HCT116 (cell line): ENCODE data around the gene MRPL45. TPM values are rescaled to one million over a fixed set of nuclear protein-coding genes. Genes with fewer than 3 reads are reported as not detected.

Source experiments
- ATAC-seq: fragments of 200-7000 bp; cut with Tn5 transposase; 2 replicates; pipeline ENCODE4 v1.9.1; 2020; ENCODE audit warnings: mild to moderate bottlenecking, moderate library complexity
- BruUV-seq: library from RNA; stranded (reverse); fragments of 400-500 nt; replicated peaks from 2 replicates; lab custom pipeline; 2021; lab: Mats Ljungman, UMichigan
- CTCF ChIA-PET: fragments of 300-600 bp; sonication (Branson Sonifier 250); formaldehyde crosslinking; loops from one replicate; lab custom pipeline; 2021; ENCODE audit warnings: antibody characterized with exemption; lab: Charles Lee
- POLR2A ChIA-PET: fragments of 300-600, 350-600 bp; sonication (Branson Sonifier 250); formaldehyde crosslinking; loops from one replicate; lab custom pipeline; 2021; ENCODE audit warnings: antibody characterized with exemption; lab: Charles Lee
- RAD21 ChIA-PET, 2 experiments: fragments of 300-600 bp; sonication (Branson Sonifier 250); formaldehyde crosslinking; loops; one replicate each; lab custom pipeline; 2023; ENCODE audit warnings: low total read pairs in 2 of 2; ENCODE audit not compliant: uncharacterized antibody in 2 of 2, unreplicated experiment in 2 of 2, low non-redundant PET in 1 of 2; lab: Charles Lee
- DNase-seq: peaks from one replicate; pipeline ENCODE4 v3.0.0-alpha.2; 2010; ENCODE audit warnings: low read depth, low spot score
- H2AFZ ChIP-seq: fragments of 200-600 bp; shearing (Covaris generic), sonication (generic); 2 replicates; pipeline ENCODE4 v1.6.1; 2017; ENCODE audit warnings: low read depth, mixed run types, mixed read lengths, antibody characterized with exemption, low read length; ENCODE audit not compliant: poor library complexity, severe bottlenecking
- H3K27ac ChIP-seq: 2 replicates; pipeline ENCODE4 v1.5.1; 2012; ENCODE audit warnings: low read depth, low read length
- H3K27me3 ChIP-seq: fragments of 200-600 bp; sonication (generic); 2 replicates; pipeline ENCODE4 v1.6.1; 2016; ENCODE audit warnings: mixed run types, low read length, mixed read lengths; ENCODE audit not compliant: insufficient read depth
- H3K36me3 ChIP-seq, 2 experiments: fragments of 200-500 bp in 1 of 2; fragments of 200-600 bp in 1 of 2; sonication (Bioruptor generic) in 1 of 2; sonication (generic) in 1 of 2; 2 replicates each; pipeline versions ENCODE4 v1.5.1 to v1.6.1; 2014 to 2016; ENCODE audit warnings: low read length in 2 of 2, inconsistent platforms in 1 of 2, mixed read lengths in 1 of 2, mixed run types in 1 of 2; ENCODE audit not compliant: insufficient read depth in 2 of 2, control insufficient read depth in 1 of 2
- H3K4me1 ChIP-seq, 2 experiments: fragments of 200-600 bp in 1 of 2; sonication (generic) in 1 of 2; 2 replicates each; pipeline versions ENCODE4 v1.5.1 to v1.6.1; 2012 to 2017; ENCODE audit warnings: low read length in 2 of 2, inconsistent platforms in 1 of 2, mild to moderate bottlenecking in 1 of 2, mixed read lengths in 1 of 2, mixed run types in 1 of 2, moderate library complexity in 1 of 2; ENCODE audit not compliant: insufficient read depth in 2 of 2, control insufficient read depth in 1 of 2
- H3K4me2 ChIP-seq: fragments of 200-600 bp; sonication (generic); 2 replicates; pipeline ENCODE4 v1.6.1; 2017; ENCODE audit warnings: mixed run types, low read length, mixed read lengths
- H3K4me3 ChIP-seq, 2 experiments: fragments of 200-600 bp in 1 of 2; sonication (generic) in 1 of 2; replicated peaks in 1 of 2; 2 replicates each; pipeline ENCODE4 v1.5.1; 2011 to 2016; ENCODE audit warnings: low read length in 2 of 2, control low read depth in 1 of 2, low read depth in 1 of 2, mild to moderate bottlenecking in 1 of 2, mixed read lengths in 1 of 2, mixed run types in 1 of 2
- H3K79me2 ChIP-seq: fragments of 200-600 bp; sonication (generic); 2 replicates; pipeline ENCODE4 v1.6.1; 2017; ENCODE audit warnings: mild to moderate bottlenecking, mixed run types, low read length, moderate library complexity, mixed read lengths; ENCODE audit not compliant: insufficient read depth
- H3K9ac ChIP-seq: fragments of 200-600 bp; sonication (generic); 2 replicates; pipeline ENCODE4 v1.6.1; 2016; ENCODE audit warnings: low read length, mixed read lengths
- H3K9me2 ChIP-seq: fragments of 200-600 bp; sonication (generic), shearing (Covaris generic); 2 replicates; pipeline ENCODE4 v1.6.1; 2017; ENCODE audit warnings: mixed run types, mild to moderate bottlenecking, moderate library complexity; ENCODE audit not compliant: insufficient read depth
- H3K9me3 ChIP-seq, 2 experiments: fragments of 200-500 bp in 1 of 2; fragments of 200-600 bp in 1 of 2; sonication (Bioruptor generic) in 1 of 2; sonication (generic) in 1 of 2; 2 replicates each; pipeline ENCODE4 v1.6.1; 2014 to 2017; ENCODE audit warnings: low read length in 2 of 2, mixed read lengths in 2 of 2, inconsistent platforms in 1 of 2, low read depth in 1 of 2, mild to moderate bottlenecking in 1 of 2, mixed run types in 1 of 2, moderate library complexity in 1 of 2; ENCODE audit not compliant: control insufficient read depth in 1 of 2, insufficient read depth in 1 of 2
- H4K20me1 ChIP-seq: fragments of 200-600 bp; sonication (generic), shearing (Covaris generic); 2 replicates; pipeline ENCODE4 v1.6.1; 2017; ENCODE audit warnings: mixed run types, mild to moderate bottlenecking, moderate library complexity; ENCODE audit not compliant: insufficient read depth
- EGR1 ChIP-seq: IDR thresholded peaks from 2 replicates; pipeline ENCODE4 v1.6.1; 2012; ENCODE audit warnings: low read depth
- ELF1 ChIP-seq: IDR thresholded peaks from 2 replicates; pipeline ENCODE4 v1.6.1; 2012; ENCODE audit warnings: low read depth, borderline replicate concordance
- RAD21 ChIP-seq: IDR thresholded peaks from 2 replicates; pipeline ENCODE4 v1.6.1; 2012; ENCODE audit warnings: low read depth, mild to moderate bottlenecking
- SIN3A ChIP-seq: IDR thresholded peaks from 2 replicates; pipeline ENCODE4 v1.6.1; 2012; ENCODE audit warnings: low read depth
- ZBTB33 ChIP-seq: IDR thresholded peaks from 2 replicates; pipeline ENCODE4 v1.6.1; 2011; ENCODE audit warnings: mild to moderate bottlenecking, low read length, moderate library complexity; ENCODE audit not compliant: insufficient replicate concordance; ENCODE audit errors: extremely low read depth
- intact Hi-C: fragments of 100-400 bp; cut with micrococcal nuclease; formaldehyde crosslinking; loops from 2 replicates; pipeline ENCODE4 v1.10.0; 2022
- total RNA-seq: library from RNA; stranded (reverse); gene quantifications from one replicate; pipeline ENCODE4 v1.2.1, GENCODE V29; 2021; ENCODE audit not compliant: unreplicated experiment

MRPL45 gene
- total RNA-seq, 1 experiment from 2014 or later = 76.1 TPM

GRCh38 chr17:38329808-38330730, 33.1 kb downstream of the MRPL45 start:
- CTCF ChIA-PET = interaction anchor here (1.3 to 1.8 kb wide), 2 partner anchors 8 to 10 kb away, joined by 4 to 6 read pairs; no protein-coding TSS in a partner anchor
- TF ChIP-seq ZBTB33 (no peak), RAD21 (no peak), EGR1 (no peak), SIN3A (no peak), ELF1 (no peak)
- Histone ChIP-seq H3K9ac (no peak overlapping the region), H2AFZ (no peak overlapping the region), H3K9me3 (no peaks in the 10 kb centered on the region), H3K36me3 (no peaks in the 10 kb centered on the region), H3K9me2 (no peaks in the 10 kb centered on the region), H3K4me3 (no peak overlapping the region), H3K4me2 (no peak overlapping the region), H4K20me1 (no peaks in the 10 kb centered on the region), H3K27ac (no peak overlapping the region), H3K79me2 (no peaks in the 10 kb centered on the region), H3K27me3 (no peaks in the 10 kb centered on the region), H3K4me1 (no peaks in the 10 kb centered on the region)
- BruUV-seq = no TSS peak
- RAD21 ChIA-PET = no interaction called here
- intact Hi-C loops = loop anchor here (5.0 kb wide), 1 partner anchor 82 kb away; no protein-coding TSS in a partner anchor
- ATAC-seq = no peak
- DNase-seq = no peak
- POLR2A ChIA-PET = no interaction called here
